ENCODE measurements around the gene CERKL.

Gene CERKL

GRCh38 chr2:181686576-181687185 lies 29.8 kb upstream of the CERKL start:
- no peak overlapping the region for H3K4me3 ChIP-seq (ENCODE audit: low read length, poor library complexity, severe bottlenecking)
- no peaks in the 10 kb centered on the region for H3K27me3 ChIP-seq (ENCODE audit: insufficient read depth, low read length, poor library complexity, severe bottlenecking)
- H4K20me1 ChIP-seq (ENCODE audit: insufficient read depth, low read length, poor library complexity, severe bottlenecking) = no peaks in the 10 kb centered on the region
- no peaks in the 10 kb centered on the region for H3K79me2 ChIP-seq (ENCODE audit: insufficient read depth, low read length)
- H2AFZ ChIP-seq (ENCODE audit: low read length) = no peak overlapping the region
- no peak for TF ChIP-seq CTCF (conservative IDR thresholded peaks at IDR 0.05; ENCODE audit: low read length)
- TF ChIP-seq EZH2phosphoT487 (IDR thresholded peaks at IDR 0.05; ENCODE audit: borderline replicate concordance) = no peak
- no peaks in the 10 kb centered on the region for H3K9me2 ChIP-seq (replicated peaks; ENCODE audit: low read depth, low read length)
- H3F3A ChIP-seq (ENCODE audit: low read depth) = no peaks in the 10 kb centered on the region
- no peaks in the 10 kb centered on the region for H3K4me1 ChIP-seq (ENCODE audit: insufficient read depth, low read length, poor library complexity, severe bottlenecking)
- no peak overlapping the region for H3K9ac ChIP-seq (ENCODE audit: low read depth, low read length, poor library complexity, severe bottlenecking)
- no peaks in the 10 kb centered on the region for H3K36me3 ChIP-seq (ENCODE audit: insufficient read depth, low read length)
- H3K4me2 ChIP-seq (ENCODE audit: low read depth, low read length, poor library complexity, severe bottlenecking) = no peak overlapping the region
- no peaks in the 10 kb centered on the region for H3K9me3 ChIP-seq (ENCODE audit: insufficient read depth, low read depth, low read length)

GRCh38 chr2:181685150-181685688 lies 28.3 kb upstream of the CERKL start:
- H2AFZ ChIP-seq (ENCODE audit: low read length) = no peak overlapping the region
- H3K79me2 ChIP-seq (ENCODE audit: insufficient read depth, low read length) = no peaks in the 10 kb centered on the region
- TF ChIP-seq EZH2phosphoT487 (IDR thresholded peaks at IDR 0.05; ENCODE audit: borderline replicate concordance) = no peak
- TF ChIP-seq CTCF (conservative IDR thresholded peaks at IDR 0.05; ENCODE audit: low read length) = no peak
- no peaks in the 10 kb centered on the region for H3K36me3 ChIP-seq (ENCODE audit: insufficient read depth, low read length)
- no peak overlapping the region for H3K9ac ChIP-seq (ENCODE audit: low read depth, low read length, poor library complexity, severe bottlenecking)
- no peaks in the 10 kb centered on the region for H3K9me3 ChIP-seq (ENCODE audit: insufficient read depth, low read depth, low read length)
- H3K4me3 ChIP-seq (ENCODE audit: low read length, poor library complexity, severe bottlenecking) = no peak overlapping the region
- H3K27me3 ChIP-seq (ENCODE audit: insufficient read depth, low read length, poor library complexity, severe bottlenecking) = no peaks in the 10 kb centered on the region
- H3K4me2 ChIP-seq (ENCODE audit: low read depth, low read length, poor library complexity, severe bottlenecking) = no peak overlapping the region
- no peaks in the 10 kb centered on the region for H3F3A ChIP-seq (ENCODE audit: low read depth)
- H3K4me1 ChIP-seq (ENCODE audit: insufficient read depth, low read length, poor library complexity, severe bottlenecking) = no peaks in the 10 kb centered on the region
- H3K9me2 ChIP-seq (replicated peaks; ENCODE audit: low read depth, low read length) = no peaks in the 10 kb centered on the region
- no peaks in the 10 kb centered on the region for H4K20me1 ChIP-seq (ENCODE audit: insufficient read depth, low read length, poor library complexity, severe bottlenecking)

GRCh38 chr2:181684454-181685149 lies 27.7 kb upstream of the CERKL start:
- Histone ChIP-seq H3K4me2 (ENCODE audit: low read depth, low read length, poor library complexity, severe bottlenecking) (no peak overlapping the region), H3K4me3 (ENCODE audit: low read length, poor library complexity, severe bottlenecking) (no peak overlapping the region), H3K79me2 (ENCODE audit: insufficient read depth, low read length) (no peaks in the 10 kb centered on the region), H3K36me3 (ENCODE audit: insufficient read depth, low read length) (no peaks in the 10 kb centered on the region), H3K27me3 (ENCODE audit: insufficient read depth, low read length, poor library complexity, severe bottlenecking) (no peaks in the 10 kb centered on the region), H4K20me1 (ENCODE audit: insufficient read depth, low read length, poor library complexity, severe bottlenecking) (no peaks in the 10 kb centered on the region), H3K4me1 (ENCODE audit: insufficient read depth, low read length, poor library complexity, severe bottlenecking) (no peaks in the 10 kb centered on the region), H3K9me3 (ENCODE audit: insufficient read depth, low read depth, low read length) (no peaks in the 10 kb centered on the region), H3F3A (ENCODE audit: low read depth) (no peaks in the 10 kb centered on the region), H3K9me2 (replicated peaks; ENCODE audit: low read depth, low read length) (no peaks in the 10 kb centered on the region), H2AFZ (ENCODE audit: low read length) (no peak overlapping the region), H3K9ac (ENCODE audit: low read depth, low read length, poor library complexity, severe bottlenecking) (no peak overlapping the region)
- TF ChIP-seq CTCF (conservative IDR thresholded peaks at IDR 0.05; ENCODE audit: low read length) (no peak), EZH2phosphoT487 (IDR thresholded peaks at IDR 0.05; ENCODE audit: borderline replicate concordance) (no peak)

All from Loucy (cell line).